Measurements from ENCODE around the gene RUVBL2. TPM values are rescaled to one million over a fixed set of nuclear protein-coding genes. Genes with fewer than 3 reads are reported as not detected.

The RUVBL2 gene
- total RNA-seq, 2 donors from 2014 or later = 110 to 126 TPM

GRCh38 chr19:48961051-48961649, 32.5 kb upstream of the RUVBL2 start:
- H3K36me3 ChIP-seq = no peaks in the 10 kb centered on the region
- TF ChIP-seq POLR2AphosphoS5 (IDR thresholded peaks at IDR 0.05) (no peak), POLR2A (IDR thresholded peaks at IDR 0.05) (no peak), CTCF (IDR thresholded peaks at IDR 0.05) (no peak)
- no peak overlapping the region for H3K27ac ChIP-seq
- H3K9me3 ChIP-seq = no peaks in the 10 kb centered on the region
- DNase-seq (ENCODE audit: low spot score) = no peak
- 90% methylated on average over 19 of the region's 19 CpGs for WGBS
- no peak overlapping the region for H3K4me3 ChIP-seq
- intact Hi-C loops (cut with DNase I) = loop anchor here (10.0 kb wide), 1 partner anchor 316 kb away; the partner anchor contains the start of gene CA11
- H3K4me1 ChIP-seq (replicated peaks) = no peaks in the 10 kb centered on the region
- H3K27me3 ChIP-seq (replicated peaks; ENCODE audit: insufficient read depth) = no peaks in the 10 kb centered on the region

- Histone ChIP-seq H3K4me1 (replicated peaks) (peaks cover 5% of the 10 kb centered on the region), H3K27me3 (replicated peaks; ENCODE audit: insufficient read depth) (no peaks in the 10 kb centered on the region), H3K4me3 (no peak overlapping the region), H3K9me3 (no peaks in the 10 kb centered on the region), H3K27ac (peak overlapping the region in 1 of 2 donors; percentile 44), H3K36me3 (no peaks in the 10 kb centered on the region)
- no peak for DNase-seq (ENCODE audit: low spot score)
- intact Hi-C loops (cut with DNase I) = loop anchor here (10.0 kb wide), 1 partner anchor 317 kb away; the partner anchor contains the start of gene CA11
- 81% methylated on average over 12 of the region's 12 CpGs for WGBS
- no peak for TF ChIP-seq POLR2A (IDR thresholded peaks at IDR 0.05)
- no peak for TF ChIP-seq CTCF (IDR thresholded peaks at IDR 0.05)
- TF ChIP-seq POLR2AphosphoS5 (IDR thresholded peaks at IDR 0.05) = no peak
Observed at GRCh38 chr19:48961673-48962028, 32.0 kb upstream of the RUVBL2 start.

- Histone ChIP-seq H3K27ac (peak overlapping the region; percentile 22 to 44), H3K4me1 (replicated peaks) (peaks cover 7% of the 10 kb centered on the region), H3K36me3 (no peaks in the 10 kb centered on the region), H3K27me3 (replicated peaks; ENCODE audit: insufficient read depth) (no peaks in the 10 kb centered on the region), H3K9me3 (no peaks in the 10 kb centered on the region), H3K4me3 (no peak overlapping the region)
- 69% methylated on average over 22 of the region's 22 CpGs for WGBS
- peak; percentile 46 for DNase-seq (ENCODE audit: low spot score)
- TF ChIP-seq POLR2AphosphoS5 (IDR thresholded peaks at IDR 0.05) = no peak
- TF ChIP-seq POLR2A (IDR thresholded peaks at IDR 0.05) = peak; percentile 74
- no peak for TF ChIP-seq CTCF (IDR thresholded peaks at IDR 0.05)
- intact Hi-C loops (cut with DNase I) = loop anchor here (10.0 kb wide), 1 partner anchor 317 kb away; the partner anchor contains the start of gene CA11
Observed at GRCh38 chr19:48962029-48962848, 31.4 kb upstream of the RUVBL2 start.

- DNase-seq (ENCODE audit: low spot score) = no peak
- TF ChIP-seq CTCF (IDR thresholded peaks at IDR 0.05) (no peak), POLR2AphosphoS5 (IDR thresholded peaks at IDR 0.05) (no peak), POLR2A (IDR thresholded peaks at IDR 0.05) (no peak)
- H3K27me3 ChIP-seq (replicated peaks; ENCODE audit: insufficient read depth) = no peaks in the 10 kb centered on the region
- 58% methylated on average over 7 of the region's 7 CpGs for WGBS
- H3K9me3 ChIP-seq = no peaks in the 10 kb centered on the region
- H3K4me3 ChIP-seq = no peak overlapping the region
- H3K27ac ChIP-seq = peak overlapping the region; percentile 22 to 93
- intact Hi-C loops (cut with DNase I) = loop anchor here (10.0 kb wide), 1 partner anchor 318 kb away; the partner anchor contains the start of gene CA11
- peaks cover 7% of the 10 kb centered on the region for H3K4me1 ChIP-seq (replicated peaks)
- no peaks in the 10 kb centered on the region for H3K36me3 ChIP-seq
Observed at GRCh38 chr19:48962849-48963165, 30.9 kb upstream of the RUVBL2 start.

Data from prostate gland (tissue), 2 donors.